IMR-90 (cell line): ENCODE data around the gene TMEM223. TPM values are rescaled to one million over a fixed set of nuclear protein-coding genes. Genes with fewer than 3 reads are reported as not detected.

Source experiments
- ATAC-seq: fragments of 200-7000 bp; cut with Tn5 transposase; 2 replicates; pipeline ENCODE4 v1.9.1; 2020; ENCODE audit warnings: low read depth, mild to moderate bottlenecking, moderate library complexity
- BruUV-seq: library from RNA; stranded (reverse); fragments of 400-500 nt; replicated peaks from 2 replicates; lab custom pipeline; 2021; lab: Mats Ljungman, UMichigan
- CTCF ChIA-PET: fragments of 300-600 bp; formaldehyde crosslinking; extraction: SDS; loops from one replicate; lab custom pipeline; 2021; ENCODE audit warnings: antibody characterized with exemption; lab: Yijun Ruan, JAX
- POLR2A ChIA-PET: fragments of 300-600 bp; sonication (Branson Sonifier 250); formaldehyde crosslinking; loops from one replicate; lab custom pipeline; 2022; ENCODE audit warnings: antibody characterized with exemption; ENCODE audit not compliant: unreplicated experiment; lab: Charles Lee
- DNase-seq: peaks from one replicate; pipeline ENCODE4 v3.0.0; 2013
- H2AFZ ChIP-seq: replicated peaks from 2 replicates; pipeline ENCODE3; 2013; ENCODE audit warnings: low read length, mild to moderate bottlenecking; ENCODE audit not compliant: poor library complexity
- H2AK5ac ChIP-seq: 2 replicates; pipeline ENCODE4 v1.6.1; 2013; ENCODE audit warnings: low read depth, low read length, inconsistent platforms
- H2AK9ac ChIP-seq: replicated peaks from 2 replicates; pipeline ENCODE3; 2013; ENCODE audit warnings: mild to moderate bottlenecking, low read depth, low read length, moderate library complexity; ENCODE audit not compliant: poor library complexity
- H2BK120ac ChIP-seq: 2 replicates; pipeline ENCODE4 v1.6.1; 2013; ENCODE audit warnings: low read depth, low read length, inconsistent platforms
- H2BK15ac ChIP-seq: 3 replicates; pipeline ENCODE4 v1.6.1; 2013; ENCODE audit warnings: low read depth, low read length, inconsistent platforms
- H2BK20ac ChIP-seq: 2 replicates; pipeline ENCODE4 v1.6.1; 2013; ENCODE audit warnings: low read depth, mild to moderate bottlenecking, inconsistent platforms, low read length, moderate library complexity
- H2BK5ac ChIP-seq: 2 replicates; pipeline ENCODE4 v1.6.1; 2013; ENCODE audit warnings: mild to moderate bottlenecking, low read depth, low read length, inconsistent platforms; ENCODE audit not compliant: poor library complexity, severe bottlenecking
- H3K14ac ChIP-seq: replicated peaks from 2 replicates; pipeline ENCODE4 v1.6.1; 2013; ENCODE audit warnings: low read depth, low read length, inconsistent platforms
- H3K18ac ChIP-seq: 2 replicates; pipeline ENCODE4 v1.6.1; 2013; ENCODE audit warnings: low read depth, low read length, control low read depth
- H3K23ac ChIP-seq: 2 replicates; pipeline ENCODE4 v1.6.1; 2013; ENCODE audit warnings: low read depth, low read length, inconsistent platforms
- H3K27ac ChIP-seq: 2 replicates; pipeline ENCODE4 v1.5.1; 2013; ENCODE audit warnings: mild to moderate bottlenecking, control low read depth, low read length; ENCODE audit not compliant: insufficient read depth
- H3K27me3 ChIP-seq: 2 replicates; pipeline ENCODE4 v1.6.1; 2013; ENCODE audit warnings: low read length; ENCODE audit not compliant: control insufficient read depth, insufficient read depth
- H3K36me3 ChIP-seq: 2 replicates; pipeline ENCODE4 v1.6.1; 2013; ENCODE audit warnings: low read length, mixed read lengths; ENCODE audit not compliant: control insufficient read depth, insufficient read depth
- H3K4ac ChIP-seq: 2 replicates; pipeline ENCODE4 v1.6.1; 2013; ENCODE audit warnings: low read depth, low read length, inconsistent platforms
- H3K4me1 ChIP-seq: 2 replicates; pipeline ENCODE4 v1.6.1; 2013; ENCODE audit warnings: low read length, mixed read lengths; ENCODE audit not compliant: control insufficient read depth, insufficient read depth
- H3K4me2 ChIP-seq: 2 replicates; pipeline ENCODE4 v1.6.1; 2013; ENCODE audit warnings: low read depth, mild to moderate bottlenecking, control low read depth, low read length, moderate library complexity
- H3K4me3 ChIP-seq: 2 replicates; pipeline ENCODE4 v1.5.1; 2013; ENCODE audit warnings: low read depth, mild to moderate bottlenecking, control low read depth, low read length, moderate library complexity; ENCODE audit not compliant: insufficient read depth
- H3K56ac ChIP-seq: 2 replicates; pipeline ENCODE4 v1.6.1; 2013; ENCODE audit warnings: low read length, inconsistent platforms; ENCODE audit not compliant: insufficient read depth; ENCODE audit errors: extremely low read depth
- H3K79me1 ChIP-seq, 2 experiments: 2 replicates each; pipeline ENCODE4 v1.6.1; 2013; ENCODE audit warnings: low read length in 2 of 2, inconsistent platforms in 1 of 2, low read depth in 1 of 2
- H3K9ac ChIP-seq: 2 replicates; pipeline ENCODE4 v1.6.1; 2013; ENCODE audit warnings: low read depth, low read length, control low read depth
- H3K9me1 ChIP-seq: 2 replicates; pipeline ENCODE4 v1.6.1; 2013; ENCODE audit warnings: low read length, inconsistent platforms; ENCODE audit not compliant: insufficient read depth
- H3K9me3 ChIP-seq: 2 replicates; pipeline ENCODE4 v1.6.1; 2013; ENCODE audit warnings: low read length; ENCODE audit not compliant: control insufficient read depth, insufficient read depth
- H4K20me1 ChIP-seq: 2 replicates; pipeline ENCODE4 v1.6.1; 2013; ENCODE audit warnings: low read length, inconsistent platforms; ENCODE audit not compliant: insufficient read depth
- H4K5ac ChIP-seq: 2 replicates; pipeline ENCODE4 v1.6.1; 2013; ENCODE audit warnings: mild to moderate bottlenecking, low read depth, low read length, control low read depth
- H4K8ac ChIP-seq, 2 experiments: 2 replicates each; pipeline ENCODE4 v1.6.1; 2013; ENCODE audit warnings: low read depth in 2 of 2, low read length in 2 of 2, control low read depth in 1 of 2, inconsistent platforms in 1 of 2
- H4K91ac ChIP-seq: 2 replicates; pipeline ENCODE4 v1.6.1; 2013; ENCODE audit warnings: low read depth, low read length, inconsistent platforms; ENCODE audit not compliant: insufficient read depth
- CEBPB ChIP-seq: IDR thresholded peaks from 2 replicates; pipeline ENCODE4 v1.6.1; 2012; ENCODE audit warnings: low read depth, low read length, improper control_type of control experiment
- RFX5 ChIP-seq: IDR thresholded peaks from 2 replicates; pipeline ENCODE4 v1.8.0; 2012; ENCODE audit warnings: low read depth, mild to moderate bottlenecking, low read length, moderate library complexity
- WGBS, 2 experiments: methylation state at CpG; one replicate each; pipeline versions ENCODE4 v1.1.5 to v1.1.7; 2013; ENCODE audit warnings: missing lambda C conversion rate in 2 of 2; ENCODE audit not compliant: insufficient read length in 1 of 2; ENCODE audit errors: extremely low coverage in 2 of 2; 5-methylcytosine and 5-hydroxymethylcytosine counted together
- dilution Hi-C: fragments of 300-500 bp; cut with HindIII; formaldehyde crosslinking; loops from one replicate; pipeline ENCODE4 v1.14.3; 2018; ENCODE audit warnings: low sequenced_read_pairs; ENCODE audit not compliant: unreplicated experiment
- in situ Hi-C: fragments of 300-500 bp; cut with MboI; formaldehyde crosslinking; loops from 3 replicates; pipeline ENCODE4 v1.14.3; 2019; ENCODE audit warnings: low sequenced_read_pairs, inconsistent platforms, mixed read lengths
- intact Hi-C: fragments of 100-400 bp; cut with micrococcal nuclease; formaldehyde crosslinking; loops from 2 replicates; pipeline ENCODE4 v1.10.0; 2022
- polyA plus RNA-seq, 3 experiments: library from polyadenylated mRNA; depleted of rRNA; stranded (reverse); fragments of >200 nt; gene quantifications; 2 replicates each; pipeline ENCODE4 v1.2.3, GENCODE V29; 2012; ENCODE audit warnings: low replicate concordance in 1 of 3
- total RNA-seq: library from RNA; depleted of rRNA; stranded (reverse); fragments of >200 nt; gene quantifications from 2 replicates; pipeline ENCODE4 v1.2.3, GENCODE V29; 2012

The TMEM223 gene
- total and polyA plus RNA-seq, 2 of the 4 experiments (the other 2 are of a cell fraction): 9.7 to 15.7 TPM

- no TSS peak for BruUV-seq
- no peak overlapping the region for H3K9ac ChIP-seq
- CTCF ChIA-PET: no interaction called here
Observed at GRCh38 chr11:62757846-62758788, 33.7 kb downstream of the TMEM223 start.

More at GRCh38 chr11:62757846-62758788, 33.7 kb downstream of the TMEM223 start:
- Histone ChIP-seq H2AK9ac (no peak overlapping the region), H3K9me1 (peaks cover 4% of the 10 kb centered on the region; the same call in 1 of the 2 replicates), H4K20me1 (no peaks in the 10 kb centered on the region), H4K5ac (no peak overlapping the region), H2AK5ac (no peak overlapping the region), H3K23ac (no peak overlapping the region), H3K27ac (no peak overlapping the region), H3K56ac (no peak overlapping the region), H2BK120ac (no peak overlapping the region), H2BK15ac (no peak overlapping the region), H3K14ac (no peak overlapping the region), H3K4me2 (no peak overlapping the region), H4K91ac (no peak overlapping the region), H4K8ac (no peak overlapping the region), H3K4ac (no peak overlapping the region), H3K79me1 (peaks cover 20 to 25% of the 10 kb centered on the region in 2 experiments), H3K9me3 (no peaks in the 10 kb centered on the region), H3K4me3 (no peak overlapping the region), H2BK20ac (no peak overlapping the region), H3K27me3 (no peaks in the 10 kb centered on the region), H2AFZ (peak overlapping the region; percentile 53), H3K36me3 (peaks cover 4% of the 10 kb centered on the region; the same call in 1 of the 2 replicates), H3K18ac (no peak overlapping the region), H2BK5ac (no peak overlapping the region), H3K4me1 (peaks cover 4% of the 10 kb centered on the region)
- ATAC-seq (no peak), DNase-seq (no peak)
- dilution Hi-C loops: no loop called here
- WGBS, 2 experiments: 80% methylated on average over 1 of the region's 9 CpGs; no CpG with 5 or more reads in 1 of the 2 experiments
- TF ChIP-seq CEBPB (peak; percentile 57), RFX5 (no peak)
- in situ Hi-C loops: no loop called here
- POLR2A ChIA-PET: no interaction called here
- intact Hi-C loops: no loop called here
